Ishikawa (cell line): ENCODE data around the gene PRPF31.
A peak's percentile ranks its signal among the peaks of the same experiment; 100 is the strongest.

Experiments used
- CEBPB ChIP-seq: IDR thresholded peaks from 2 replicates; pipeline ENCODE4 v1.6.1; 2012
- CREB1 ChIP-seq: IDR thresholded peaks from 2 replicates; pipeline ENCODE4 v1.6.1; 2012; ENCODE audit warnings: low read depth
- EGR1 ChIP-seq: IDR thresholded peaks from 2 replicates; pipeline ENCODE4 v1.6.1; 2012
- EP300 ChIP-seq: IDR thresholded peaks from 2 replicates; pipeline ENCODE4 v1.6.1; 2012; ENCODE audit warnings: borderline replicate concordance
- FOXM1 ChIP-seq: IDR thresholded peaks from 2 replicates; pipeline ENCODE4 v1.6.1; 2012; ENCODE audit warnings: low read depth, borderline replicate concordance
- NFIC ChIP-seq: IDR thresholded peaks from 2 replicates; pipeline ENCODE4 v1.6.1; 2012
- RAD21 ChIP-seq: IDR thresholded peaks from 2 replicates; pipeline ENCODE4 v1.6.1; 2012; ENCODE audit warnings: low read depth
- TAF1 ChIP-seq: IDR thresholded peaks from 2 replicates; pipeline ENCODE4 v1.6.1; 2012; ENCODE audit warnings: low read depth, mild to moderate bottlenecking
- TCF12 ChIP-seq: IDR thresholded peaks from 2 replicates; pipeline ENCODE4 v1.6.1; 2012; ENCODE audit warnings: low read depth
- TEAD4 ChIP-seq: IDR thresholded peaks from 2 replicates; pipeline ENCODE4 v1.6.1; 2012
- YY1 ChIP-seq: IDR thresholded peaks from 2 replicates; pipeline ENCODE4 v1.6.1; 2012; ENCODE audit warnings: low read depth
- ZBTB7A ChIP-seq: IDR thresholded peaks from 2 replicates; pipeline ENCODE4 v1.6.1; 2012; ENCODE audit warnings: low read depth
- TF ChIP-seq, protein P1 (sequence below): IDR thresholded peaks from 2 replicates; pipeline ENCODE4 v1.6.1; 2012
- TF ChIP-seq, protein P2 (sequence below): IDR thresholded peaks from 2 replicates; pipeline ENCODE4 v1.6.1; 2012
- TF ChIP-seq, protein P3 (sequence below): IDR thresholded peaks from 2 replicates; pipeline ENCODE4 v1.6.1; 2012; ENCODE audit warnings: low read depth, mild to moderate bottlenecking

The PRPF31 gene

DNA sequence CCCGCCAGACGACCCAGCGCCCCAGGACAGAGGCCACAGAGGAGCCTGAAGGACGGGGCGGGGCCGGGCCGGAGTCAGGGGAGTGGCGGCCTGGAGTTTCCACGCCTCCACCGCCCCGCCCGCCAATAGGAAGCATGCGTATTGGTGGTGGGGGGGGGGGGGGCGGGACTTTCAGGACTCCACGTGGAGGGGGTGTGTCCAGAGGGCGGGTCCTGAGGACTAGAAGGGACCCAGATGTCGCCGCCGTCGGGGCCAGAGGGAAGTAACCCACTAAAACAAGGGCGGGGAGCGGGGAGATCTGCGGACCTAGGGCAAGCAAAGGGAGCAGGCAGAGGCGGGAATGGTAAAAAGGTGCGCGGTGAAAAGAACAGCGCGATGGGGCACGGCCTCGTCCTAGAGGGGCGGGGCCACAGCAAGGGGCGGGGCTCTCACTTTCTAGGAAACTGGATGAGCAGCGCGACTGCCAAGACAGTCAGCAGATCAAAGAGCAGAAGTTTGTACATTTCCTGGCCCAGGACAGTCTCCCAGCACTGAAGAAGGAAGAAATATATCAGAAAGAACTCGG lies 46.8 kb downstream of the PRPF31 start:
- no peak; the same call in 1 of the 2 replicates for TF ChIP-seq EP300
- TF ChIP-seq NFIC, result no peak
- TF ChIP-seq YY1, result no peak
- TF ChIP-seq EGR1, result no peak
- no peak for TF ChIP-seq TCF12
- TF ChIP-seq ZBTB7A, result no peak
- peak; percentile 33; the same call in 1 of the 2 replicates for TF ChIP-seq CREB1
- no peak for TF ChIP-seq TEAD4
- TF ChIP-seq, protein P1, sequence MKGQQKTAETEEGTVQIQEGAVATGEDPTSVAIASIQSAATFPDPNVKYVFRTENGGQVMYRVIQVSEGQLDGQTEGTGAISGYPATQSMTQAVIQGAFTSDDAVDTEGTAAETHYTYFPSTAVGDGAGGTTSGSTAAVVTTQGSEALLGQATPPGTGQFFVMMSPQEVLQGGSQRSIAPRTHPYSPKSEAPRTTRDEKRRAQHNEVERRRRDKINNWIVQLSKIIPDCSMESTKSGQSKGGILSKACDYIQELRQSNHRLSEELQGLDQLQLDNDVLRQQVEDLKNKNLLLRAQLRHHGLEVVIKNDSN, result peak; percentile 58
- no peak for TF ChIP-seq TAF1
- TF ChIP-seq, protein P2, sequence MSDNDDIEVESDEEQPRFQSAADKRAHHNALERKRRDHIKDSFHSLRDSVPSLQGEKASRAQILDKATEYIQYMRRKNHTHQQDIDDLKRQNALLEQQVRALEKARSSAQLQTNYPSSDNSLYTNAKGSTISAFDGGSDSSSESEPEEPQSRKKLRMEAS, result peak; percentile 65
- TF ChIP-seq, protein P3, sequence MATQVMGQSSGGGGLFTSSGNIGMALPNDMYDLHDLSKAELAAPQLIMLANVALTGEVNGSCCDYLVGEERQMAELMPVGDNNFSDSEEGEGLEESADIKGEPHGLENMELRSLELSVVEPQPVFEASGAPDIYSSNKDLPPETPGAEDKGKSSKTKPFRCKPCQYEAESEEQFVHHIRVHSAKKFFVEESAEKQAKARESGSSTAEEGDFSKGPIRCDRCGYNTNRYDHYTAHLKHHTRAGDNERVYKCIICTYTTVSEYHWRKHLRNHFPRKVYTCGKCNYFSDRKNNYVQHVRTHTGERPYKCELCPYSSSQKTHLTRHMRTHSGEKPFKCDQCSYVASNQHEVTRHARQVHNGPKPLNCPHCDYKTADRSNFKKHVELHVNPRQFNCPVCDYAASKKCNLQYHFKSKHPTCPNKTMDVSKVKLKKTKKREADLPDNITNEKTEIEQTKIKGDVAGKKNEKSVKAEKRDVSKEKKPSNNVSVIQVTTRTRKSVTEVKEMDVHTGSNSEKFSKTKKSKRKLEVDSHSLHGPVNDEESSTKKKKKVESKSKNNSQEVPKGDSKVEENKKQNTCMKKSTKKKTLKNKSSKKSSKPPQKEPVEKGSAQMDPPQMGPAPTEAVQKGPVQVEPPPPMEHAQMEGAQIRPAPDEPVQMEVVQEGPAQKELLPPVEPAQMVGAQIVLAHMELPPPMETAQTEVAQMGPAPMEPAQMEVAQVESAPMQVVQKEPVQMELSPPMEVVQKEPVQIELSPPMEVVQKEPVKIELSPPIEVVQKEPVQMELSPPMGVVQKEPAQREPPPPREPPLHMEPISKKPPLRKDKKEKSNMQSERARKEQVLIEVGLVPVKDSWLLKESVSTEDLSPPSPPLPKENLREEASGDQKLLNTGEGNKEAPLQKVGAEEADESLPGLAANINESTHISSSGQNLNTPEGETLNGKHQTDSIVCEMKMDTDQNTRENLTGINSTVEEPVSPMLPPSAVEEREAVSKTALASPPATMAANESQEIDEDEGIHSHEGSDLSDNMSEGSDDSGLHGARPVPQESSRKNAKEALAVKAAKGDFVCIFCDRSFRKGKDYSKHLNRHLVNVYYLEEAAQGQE, result no peak

DNA sequence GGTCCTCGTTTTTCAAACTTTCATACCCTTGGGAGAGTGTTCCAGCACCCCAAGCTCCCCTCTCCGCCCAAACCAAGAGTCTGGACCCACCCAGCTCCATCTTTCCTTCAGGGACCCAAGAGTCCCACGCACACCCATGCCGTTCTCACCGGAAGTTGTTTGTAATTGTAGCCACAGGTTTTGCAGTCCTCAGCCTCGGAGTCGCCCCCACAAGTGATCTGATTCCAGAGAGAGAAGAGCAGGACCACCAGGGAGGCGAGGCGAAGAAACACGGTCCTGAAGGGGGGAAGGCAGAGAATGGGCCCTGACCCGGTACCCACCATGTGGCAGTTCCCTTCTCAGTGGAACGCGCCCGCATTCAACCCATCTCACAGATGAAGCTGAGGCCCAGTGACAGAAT lies 47.3 kb downstream of the PRPF31 start:
- TF ChIP-seq RAD21 (no peak), YY1 (no peak), ZBTB7A (no peak), CEBPB (no peak), EGR1 (no peak), NFIC (no peak), TCF12 (no peak), CREB1 (no peak), TEAD4 (no peak), FOXM1 (no peak), TAF1 (no peak), EP300 (no peak)
- TF ChIP-seq, protein P1, result no peak
- TF ChIP-seq, protein P3, result no peak
- TF ChIP-seq, protein P2, result no peak

DNA sequence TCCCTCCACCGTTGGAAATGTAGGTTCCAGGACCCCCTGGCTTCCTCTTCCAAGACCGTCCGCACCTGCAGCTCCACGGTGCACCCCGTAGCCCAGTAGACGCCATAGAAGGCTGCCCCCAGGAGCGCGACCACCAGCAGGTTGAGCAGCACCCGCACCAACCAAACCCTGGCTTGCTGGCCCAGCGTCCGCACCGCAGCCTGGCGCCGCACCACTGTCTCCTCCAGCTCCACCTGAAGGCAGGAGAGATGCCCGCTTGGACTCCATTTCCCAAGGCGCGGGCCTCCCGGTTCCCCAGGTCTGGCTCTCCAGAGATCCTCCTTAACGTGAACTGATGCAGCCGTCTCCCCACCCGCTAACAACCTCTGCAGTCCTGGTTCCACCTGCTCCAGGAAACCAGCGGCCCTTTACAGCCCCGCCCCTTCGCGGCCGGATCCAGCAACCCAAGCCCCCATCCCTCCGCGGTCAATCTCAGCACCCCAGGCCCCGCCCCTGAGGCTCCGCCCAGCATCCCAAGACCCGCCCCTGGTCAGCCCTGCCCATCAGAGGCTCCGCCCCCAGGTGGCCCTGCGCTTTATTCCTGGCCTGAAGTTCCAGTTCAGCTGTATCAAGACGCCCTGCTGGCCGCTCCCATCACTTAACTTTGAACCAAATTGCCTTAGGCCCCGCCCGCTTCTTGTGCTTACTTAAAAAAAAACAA lies 49.0 kb downstream of the PRPF31 start:
- TF ChIP-seq EP300, result no peak
- TF ChIP-seq CREB1, result no peak
- TF ChIP-seq EGR1, result no peak
- TF ChIP-seq YY1, result no peak
- TF ChIP-seq NFIC, result no peak
- TF ChIP-seq, protein P2, result no peak
- TF ChIP-seq, protein P1, result no peak
- TF ChIP-seq, protein P3, result no peak

DNA sequence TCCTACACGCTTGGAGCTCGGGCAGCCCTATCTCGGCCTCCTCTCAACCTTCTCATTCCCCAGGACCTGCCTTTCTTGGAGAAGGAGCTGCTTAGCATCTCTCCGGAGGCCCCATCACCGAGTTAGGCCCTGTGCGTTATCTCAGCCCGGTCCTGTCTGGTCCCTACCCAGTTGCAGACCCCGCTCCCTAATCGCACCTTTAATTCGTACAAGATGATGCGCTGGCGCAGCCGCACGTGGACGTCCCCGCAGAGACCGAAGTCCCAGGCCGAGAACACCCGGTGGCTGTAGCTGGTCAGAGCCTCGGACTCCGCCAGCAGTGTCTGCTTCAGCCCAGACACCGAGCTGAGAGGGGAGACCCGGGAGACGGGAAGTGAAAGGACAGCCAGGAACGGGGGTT lies 49.7 kb downstream of the PRPF31 start:
- TF ChIP-seq TAF1, result no peak
